GM19324 (cell line): ENCODE data around the gene SELENOM.
"Not testable (repeated sequence)": the region's sequence is repeated elsewhere in the genome, so short reads cannot be mapped to it uniquely, and the experiment has no call there.

Experiments used
- ATAC-seq: cut with Tn5 transposase; IDR thresholded peaks from one replicate; pipeline ENCODE4 v1.9.1; 2021; ENCODE audit warnings: mild to moderate bottlenecking, moderate library complexity; ENCODE audit not compliant: unreplicated experiment, low FRiP score

The SELENOM gene

DNA sequence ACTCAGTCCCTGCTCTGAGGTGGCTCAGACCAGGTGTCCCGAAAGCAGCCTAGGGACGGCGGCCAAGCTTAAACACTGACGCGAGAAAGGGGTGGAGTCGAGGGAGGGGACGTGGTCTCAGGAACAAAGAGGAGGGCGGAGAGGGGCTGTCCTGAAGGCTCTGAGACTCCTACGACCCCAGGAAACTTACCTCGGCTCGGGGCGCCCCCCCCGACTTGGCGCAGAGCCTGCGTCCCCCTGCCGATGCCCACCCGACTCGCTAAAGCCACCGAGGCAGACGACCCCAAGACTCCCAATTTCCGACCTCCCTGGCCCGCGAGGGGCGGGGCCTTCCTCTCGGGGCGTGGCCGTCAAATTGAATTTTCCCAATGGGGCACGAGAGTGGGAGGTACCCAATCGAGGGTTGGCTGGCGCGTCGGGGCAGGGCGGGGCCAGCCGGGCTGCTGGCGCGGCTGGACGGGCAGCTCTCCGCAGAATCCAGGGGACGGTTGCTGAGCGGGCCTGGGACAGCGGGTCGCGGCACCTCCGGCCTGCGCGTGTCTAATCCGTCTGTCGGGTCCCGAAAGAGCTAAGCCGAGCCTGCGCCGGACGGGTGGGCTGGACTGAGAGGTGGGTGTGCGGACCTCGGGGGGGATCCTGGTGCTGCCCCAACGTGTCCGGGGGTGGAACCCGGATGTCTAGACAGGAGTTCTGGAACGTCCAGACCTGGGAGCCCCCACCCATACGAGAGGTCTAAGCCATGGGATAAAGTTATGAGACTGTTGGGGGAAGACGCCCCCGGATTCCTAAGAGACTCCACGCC, 26.3 kb downstream of the SELENOM start, which contains the start of gene SMTN:
Gene SMTN (plus strand): TSS at position 471 of the 802 bp plus-strand sequence. CDS start 1,941 bp downstream, outside the sequence.
- peak; percentile 58 for ATAC-seq

DNA sequence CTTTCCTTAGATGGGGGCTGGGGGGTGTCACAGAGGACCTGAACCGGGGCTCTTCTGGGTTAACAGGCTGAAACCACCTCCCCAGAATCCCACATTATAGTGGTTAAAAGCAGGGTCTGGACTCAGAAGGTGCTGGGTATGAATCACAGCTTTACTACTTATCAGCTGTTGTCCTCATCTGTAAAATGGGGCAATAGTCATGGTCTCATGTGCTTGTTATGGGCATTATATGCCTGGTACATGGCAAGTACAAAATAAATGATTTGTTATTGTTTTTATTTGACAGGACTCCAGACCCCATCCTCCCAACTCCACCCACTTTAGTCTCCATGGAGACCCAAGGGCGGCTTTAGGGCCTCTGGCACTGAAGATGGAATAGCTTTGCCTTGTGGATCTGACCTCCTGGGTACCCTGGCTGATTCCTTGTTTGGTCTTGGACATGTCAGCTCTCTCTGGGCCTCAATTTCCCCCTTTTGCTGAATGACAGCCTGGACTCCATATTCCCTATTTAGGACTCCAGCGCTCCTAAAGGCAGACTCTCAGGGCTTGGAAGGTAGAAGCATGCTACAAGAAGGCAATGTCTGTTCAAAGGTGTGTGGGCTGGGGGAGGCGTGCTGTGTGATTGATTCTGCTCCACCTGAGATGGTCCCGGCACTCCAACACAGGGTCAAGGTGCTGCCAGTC, 27.1 kb downstream of the SELENOM start:
- no peak for ATAC-seq

DNA sequence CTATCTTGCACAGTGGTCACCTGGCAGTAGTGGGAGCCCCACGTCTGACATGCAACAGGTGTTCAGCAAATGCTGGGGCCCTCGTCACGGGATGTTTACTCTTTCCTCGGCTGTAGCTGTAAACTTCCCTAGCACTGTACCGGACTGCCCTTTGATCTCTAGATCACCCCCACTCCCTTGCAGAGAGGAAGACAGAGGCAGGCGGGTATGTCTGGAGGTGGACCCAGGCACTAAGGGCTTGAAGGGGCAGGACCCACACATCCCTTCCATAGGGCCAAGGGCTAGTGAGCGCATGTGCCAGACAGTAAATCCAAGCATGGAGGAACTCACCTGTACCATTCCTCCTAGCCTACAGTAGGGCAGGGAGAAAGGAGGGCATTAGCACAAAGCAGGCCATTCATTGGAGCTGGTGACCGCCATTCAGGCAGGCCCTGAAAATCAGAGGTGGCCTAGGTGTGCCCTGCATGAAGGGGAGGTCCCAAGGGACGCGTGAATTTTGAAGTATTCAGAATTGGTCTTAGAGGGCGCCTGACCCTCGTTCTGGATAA, 28.2 kb downstream of the SELENOM start:
- no peak for ATAC-seq

DNA sequence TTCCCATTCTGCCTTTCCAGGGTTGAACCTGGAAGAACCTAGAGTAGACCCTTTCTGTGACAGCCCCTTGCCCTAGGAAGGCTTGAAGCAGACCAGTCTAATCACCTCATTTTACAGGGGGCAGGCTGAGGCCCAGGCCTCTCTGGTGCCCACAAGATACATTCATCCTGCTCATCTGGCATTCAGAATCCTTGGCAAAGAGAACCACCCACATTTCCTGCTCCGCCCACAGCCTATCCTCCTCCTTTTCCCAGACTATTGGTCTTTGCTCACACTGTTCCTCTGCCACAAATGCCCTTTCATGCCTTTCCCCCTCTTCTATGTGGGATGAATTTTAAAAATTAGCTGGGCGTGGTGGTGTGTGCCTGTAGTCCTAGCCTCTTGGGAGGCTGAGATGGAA, 29.0 kb downstream of the SELENOM start:
- ATAC-seq, result not testable (repeated sequence)

DNA sequence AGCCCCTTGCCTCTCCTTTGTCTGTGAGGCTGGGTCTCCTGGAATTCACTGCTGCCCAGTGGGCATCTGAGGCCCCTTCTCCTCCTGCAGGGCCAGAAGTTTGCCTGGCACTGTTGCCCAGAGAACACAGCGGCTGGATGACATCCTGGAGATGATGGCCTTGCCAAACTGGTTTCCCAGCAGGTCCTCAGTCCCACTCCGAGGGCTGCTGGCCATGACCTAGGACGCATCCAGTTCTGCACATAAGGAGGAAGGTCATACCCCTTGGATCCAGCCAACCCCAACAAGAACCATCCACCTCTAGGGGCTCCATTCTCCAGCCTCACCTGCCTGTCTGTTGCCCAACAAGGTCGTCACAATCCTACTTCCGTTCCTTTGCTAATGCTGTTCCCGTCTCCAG, 29.7 kb downstream of the SELENOM start:
- ATAC-seq, result no peak

DNA sequence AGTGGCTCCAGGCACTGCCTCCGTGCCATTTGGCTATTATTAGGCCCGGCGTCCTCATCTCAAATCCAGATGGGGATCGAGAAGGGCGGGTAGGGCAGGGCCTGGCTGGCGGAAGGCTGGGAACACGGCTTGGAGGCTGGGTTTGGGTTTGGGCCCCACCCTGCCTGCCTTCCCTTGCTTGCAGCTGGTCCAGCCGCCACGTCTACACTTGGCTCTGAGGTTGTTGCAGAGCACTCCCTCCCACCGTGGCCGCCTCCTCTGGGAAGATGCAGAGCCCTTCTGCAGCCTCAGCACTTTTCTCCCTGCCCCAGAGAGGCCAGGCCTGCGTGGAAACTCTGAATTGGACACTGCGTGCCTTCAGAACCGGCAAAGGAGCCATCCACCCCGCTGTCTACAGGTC, 31.4 kb downstream of the SELENOM start:
- no peak for ATAC-seq

DNA sequence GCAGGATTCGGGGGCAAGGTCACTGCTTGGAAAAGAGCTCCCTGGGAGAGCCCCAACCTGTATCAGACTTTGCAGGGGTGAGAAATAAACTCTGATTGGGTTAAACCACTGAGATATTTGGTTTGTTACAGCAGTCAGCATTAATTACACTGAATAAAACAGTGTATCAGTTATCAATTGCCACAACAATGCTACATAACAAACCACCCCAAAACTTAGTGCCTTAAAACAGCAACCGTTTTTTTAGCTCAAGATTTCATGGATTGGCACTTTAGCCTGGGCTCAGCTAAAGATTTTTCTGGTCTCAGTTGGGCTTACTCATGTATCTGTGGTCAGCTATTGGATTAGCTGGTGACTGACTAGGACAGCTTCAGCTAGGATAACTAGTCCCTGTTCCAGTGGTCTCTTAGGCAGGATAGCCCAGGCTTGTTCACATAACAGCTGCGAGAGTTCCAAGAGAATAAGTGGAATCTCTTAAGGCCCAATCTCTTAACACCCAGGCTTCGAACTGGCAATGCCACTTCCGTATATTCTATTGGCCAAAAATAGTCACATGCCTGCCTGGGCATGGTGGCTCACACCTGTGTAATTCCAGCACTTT, 33.7 kb downstream of the SELENOM start:
- ATAC-seq, result not testable (repeated sequence)

DNA sequence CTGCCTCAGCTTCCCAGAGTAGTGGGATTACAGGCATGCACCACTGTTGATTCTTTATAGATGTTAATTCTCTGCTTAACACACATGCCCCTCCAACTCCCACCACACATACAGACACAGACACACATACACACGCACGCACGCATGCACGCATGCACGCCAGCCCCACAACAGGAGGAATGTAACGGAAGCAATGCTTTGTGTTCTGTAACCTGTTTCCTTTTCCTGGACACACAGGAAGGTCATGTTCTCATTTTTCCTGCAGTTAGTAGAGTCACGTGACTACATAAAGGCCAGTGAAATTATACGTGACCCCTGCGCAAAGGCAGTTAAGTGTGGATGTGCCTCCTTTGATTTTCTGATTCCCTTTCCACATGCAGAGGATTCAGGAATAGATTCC, 34.2 kb downstream of the SELENOM start:
- ATAC-seq, result not testable (repeated sequence)

DNA sequence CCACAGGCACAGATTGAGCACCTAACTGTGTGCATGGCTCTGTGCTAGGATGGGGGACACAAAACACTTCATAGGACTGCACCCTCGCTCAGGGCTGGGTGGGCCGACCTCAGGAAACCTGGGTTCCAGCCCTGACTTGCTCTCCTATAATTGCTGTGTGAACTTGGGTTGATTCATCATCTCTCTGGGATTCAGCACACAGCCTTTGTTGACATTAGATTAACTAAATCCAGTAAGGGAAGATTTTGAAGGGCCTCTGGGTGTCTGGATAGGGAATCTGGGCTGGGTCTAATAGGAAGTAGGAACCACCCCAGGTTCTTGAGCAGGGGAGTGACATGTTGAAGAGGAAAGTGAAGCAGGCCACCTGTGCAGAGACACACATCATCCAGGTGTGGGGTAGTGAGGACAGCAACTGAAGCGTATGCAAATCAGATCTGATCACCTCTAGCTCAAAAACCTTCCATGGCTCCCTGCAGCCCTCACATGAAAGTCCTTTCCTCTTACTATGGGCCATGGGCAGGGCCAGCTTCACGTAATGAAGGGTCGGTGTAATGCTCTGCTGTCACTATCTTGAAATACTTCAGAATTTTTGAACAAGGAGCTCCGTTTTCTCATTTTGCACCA, 37.6 kb downstream of the SELENOM start:
- ATAC-seq, result not testable (repeated sequence)

DNA sequence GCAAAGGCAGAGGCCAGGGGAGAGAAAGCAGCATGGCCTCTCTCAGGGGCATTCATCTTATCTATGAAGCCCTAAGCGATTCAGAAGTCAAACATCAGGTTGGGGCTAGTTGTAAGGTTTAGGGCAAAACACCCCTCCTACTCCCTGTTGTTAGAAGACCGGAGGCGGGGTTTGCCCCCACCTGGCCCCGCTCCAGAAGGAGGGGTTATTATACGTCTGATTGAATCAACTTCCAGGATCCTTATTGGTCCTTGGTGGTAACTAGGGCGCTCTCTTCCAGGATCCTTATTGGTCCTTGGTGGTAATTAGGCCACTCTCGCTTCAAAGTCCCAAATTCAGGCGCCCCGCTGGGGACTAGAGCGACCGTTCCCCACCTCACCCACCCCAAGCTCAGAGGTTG, 38.4 kb downstream of the SELENOM start:
- ATAC-seq, result no peak

DNA sequence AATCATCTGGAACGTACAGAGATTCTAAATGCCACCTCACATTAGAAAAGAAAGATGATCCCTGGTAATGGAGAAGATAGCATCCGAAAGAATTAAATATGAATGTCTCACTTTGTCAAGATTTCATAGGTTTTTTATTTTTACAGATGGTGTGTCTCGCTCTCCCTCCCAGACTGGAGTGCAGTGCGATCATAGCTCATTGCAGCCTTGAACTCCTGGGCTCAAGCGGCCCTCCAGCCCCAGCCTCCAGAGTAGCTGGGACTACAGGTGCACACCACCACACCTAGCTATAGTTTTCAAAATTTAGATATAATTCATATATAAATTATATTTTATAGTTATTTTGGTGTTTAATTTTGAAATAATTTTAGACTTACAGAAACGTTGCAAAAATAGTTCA, 43.0 kb downstream of the SELENOM start:
- ATAC-seq, result no peak

DNA sequence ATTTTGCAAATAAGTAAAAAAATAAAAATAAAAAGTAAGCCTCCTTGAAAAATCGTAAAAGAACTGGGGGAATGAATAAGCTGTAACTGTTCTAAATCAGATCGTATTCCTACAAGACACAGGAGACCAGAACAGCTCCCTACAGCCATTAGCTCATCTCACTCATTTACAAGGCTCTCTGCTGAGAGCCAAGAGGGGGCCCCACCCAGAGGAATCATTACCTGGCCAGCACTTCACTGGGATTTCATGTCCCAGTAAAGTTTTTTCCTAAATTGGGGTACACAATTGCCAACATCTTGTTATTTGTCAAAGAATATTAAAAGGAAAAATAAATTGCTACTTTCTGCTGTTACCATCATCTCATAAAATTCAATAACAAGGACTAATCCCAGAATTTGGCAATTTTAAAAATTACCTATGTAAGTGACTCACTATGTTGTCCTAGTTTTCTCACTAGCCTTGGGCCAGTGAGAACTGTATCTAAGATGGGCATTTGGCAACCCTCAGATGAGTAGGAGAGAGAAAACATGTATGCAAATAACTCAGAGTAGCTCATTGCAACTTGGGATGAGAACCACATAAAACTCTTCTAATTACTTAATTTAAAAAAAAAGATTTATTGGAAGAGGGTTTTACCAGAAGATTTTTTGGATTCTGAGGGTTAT, 44.7 kb downstream of the SELENOM start:
- no peak for ATAC-seq

DNA sequence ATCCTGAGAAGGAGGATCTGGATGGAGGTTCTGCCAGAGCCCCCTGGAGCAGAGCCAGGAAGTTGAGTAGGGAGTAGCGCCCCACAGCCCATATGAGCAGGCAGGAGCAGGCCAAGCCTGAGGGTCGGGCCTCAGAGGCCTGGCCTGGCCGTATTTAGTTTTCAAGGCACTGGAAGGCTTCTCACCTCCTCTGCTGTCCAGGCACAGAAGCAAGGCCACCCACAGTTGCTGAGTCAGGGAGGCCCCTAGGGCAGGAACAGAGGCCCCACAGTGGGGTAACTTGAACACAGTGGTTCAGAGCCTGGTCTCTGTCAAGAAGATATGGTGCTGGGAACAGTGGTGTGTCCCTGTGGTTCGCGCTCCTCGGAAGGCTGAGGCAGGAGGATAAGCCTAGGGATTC, 47.7 kb downstream of the SELENOM start:
- ATAC-seq, result not testable (repeated sequence)

DNA sequence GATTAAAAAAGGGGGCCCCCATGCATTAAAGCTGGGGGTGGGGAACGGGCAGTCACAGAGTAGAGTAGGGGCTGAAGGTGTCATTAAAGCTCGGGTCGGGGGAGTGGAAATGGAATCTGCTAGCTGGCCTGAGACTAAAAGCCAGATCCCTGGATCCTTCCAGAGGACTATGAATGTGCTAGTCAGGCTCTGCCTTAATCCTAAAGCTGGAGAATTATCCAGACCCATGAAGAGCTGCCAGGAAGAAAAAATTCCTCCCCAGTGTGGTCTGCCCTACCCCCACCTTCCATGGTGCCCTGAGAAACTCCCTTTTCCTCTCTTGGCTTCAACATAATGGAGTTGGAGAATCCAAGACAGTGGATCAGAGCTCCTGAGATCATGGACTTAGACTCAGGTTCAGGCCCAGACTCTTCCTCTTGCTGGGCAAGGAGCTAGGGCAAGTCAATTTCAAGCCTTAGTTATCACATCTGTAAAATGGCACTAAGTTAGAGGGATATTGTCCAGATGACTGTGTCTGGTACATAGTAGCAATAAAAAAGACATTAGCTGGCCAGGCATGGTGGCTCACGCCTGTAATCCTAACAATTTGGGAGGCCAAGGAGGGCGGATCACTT, 50.3 kb downstream of the SELENOM start:
- no peak for ATAC-seq

DNA sequence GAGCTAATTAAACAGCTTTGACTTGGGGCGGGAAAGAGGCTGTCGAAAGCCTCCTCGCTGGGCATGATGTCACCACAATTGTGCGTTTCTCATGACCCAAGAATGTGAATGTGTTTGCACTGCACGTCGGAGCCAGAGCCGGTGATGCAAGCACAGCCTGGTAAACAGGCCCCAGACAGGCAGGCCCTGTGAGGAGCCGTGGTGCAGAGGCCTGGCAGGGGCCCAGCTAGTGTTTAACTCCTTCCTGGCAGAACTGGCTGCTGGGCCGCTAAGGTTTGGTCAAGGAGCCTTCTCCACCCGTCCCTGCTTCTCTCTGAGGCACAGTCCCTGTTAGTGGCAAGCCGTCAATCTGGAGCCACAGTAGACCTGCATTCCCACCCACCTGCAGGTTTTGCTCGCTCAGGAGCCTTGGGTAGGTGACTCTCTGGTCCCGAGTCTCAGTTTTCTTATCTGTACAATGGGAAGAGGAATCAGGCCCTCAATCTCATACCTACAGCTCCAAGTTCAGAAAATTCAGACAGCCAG, 51.7 kb downstream of the SELENOM start:
- ATAC-seq, result no peak

DNA sequence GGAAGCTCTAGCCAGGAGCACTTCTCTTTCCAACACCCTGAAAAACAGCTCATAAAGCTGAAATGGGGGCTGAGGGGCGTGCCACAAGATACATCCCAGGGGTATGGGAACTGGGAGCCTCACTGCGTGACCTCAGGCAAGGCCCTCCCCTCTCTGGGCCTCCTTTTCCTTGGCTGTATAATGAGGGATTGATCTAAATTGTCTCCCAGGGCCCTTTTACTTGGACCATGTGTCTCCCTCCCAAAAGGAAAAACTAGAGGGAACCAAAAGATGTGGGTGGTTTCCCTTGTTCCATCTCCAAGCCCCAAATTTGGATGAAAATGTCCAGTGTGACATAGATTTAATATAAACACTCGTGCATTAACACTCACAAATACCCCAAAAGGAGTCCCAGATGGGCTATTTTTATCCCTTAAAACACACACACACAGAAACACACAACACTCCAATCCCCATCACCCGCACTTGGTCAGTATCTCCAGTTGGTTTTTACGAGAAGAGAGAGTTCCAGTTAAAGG, 52.2 kb downstream of the SELENOM start:
- ATAC-seq, result no peak
